DOHH2 (cell line): Measurements from ENCODE around the gene KCNQ1OT1.

Experiments
- H3F3A ChIP-seq: fragments of 200-600 bp; sonication (generic), shearing (Covaris generic); 2 replicates; pipeline ENCODE4 v1.6.0; 2016; ENCODE audit warnings: antibody characterized with exemption, mild to moderate bottlenecking; ENCODE audit not compliant: control insufficient read depth, insufficient read depth
- H3K27ac ChIP-seq: fragments of 200-600 bp; sonication (generic); 2 replicates; pipeline ENCODE4 v1.5.1; 2014; ENCODE audit warnings: low read depth, mild to moderate bottlenecking, low read length, moderate library complexity
- H3K27me3 ChIP-seq: fragments of 200-600 bp; sonication (generic); 2 replicates; pipeline ENCODE4 v1.6.1; 2014; ENCODE audit warnings: mild to moderate bottlenecking, low read length, mixed read lengths; ENCODE audit not compliant: control insufficient read depth
- H3K36me3 ChIP-seq: fragments of 200-600 bp; sonication (generic); 2 replicates; pipeline ENCODE4 v1.6.1; 2014; ENCODE audit warnings: mild to moderate bottlenecking, low read length, moderate library complexity, mixed read lengths; ENCODE audit not compliant: control insufficient read depth
- H3K4me1 ChIP-seq: fragments of 200-600 bp; sonication (generic); 2 replicates; pipeline ENCODE4 v1.6.1; 2014; ENCODE audit warnings: mild to moderate bottlenecking, low read length, mixed read lengths; ENCODE audit not compliant: control insufficient read depth
- H3K4me2 ChIP-seq: fragments of 200-600 bp; sonication (generic); 2 replicates; pipeline ENCODE4 v1.6.0; 2014; ENCODE audit warnings: mild to moderate bottlenecking, low read length, moderate library complexity
- H3K4me3 ChIP-seq: fragments of 200-600 bp; sonication (generic); 2 replicates; pipeline ENCODE4 v1.5.1; 2014; ENCODE audit warnings: mild to moderate bottlenecking, low read length, mixed read lengths
- H3K79me2 ChIP-seq: fragments of 200-600 bp; sonication (generic); 2 replicates; pipeline ENCODE4 v1.6.1; 2014; ENCODE audit warnings: mild to moderate bottlenecking, low read length, mixed read lengths; ENCODE audit not compliant: control insufficient read depth
- H3K9me2 ChIP-seq: fragments of 200-600 bp; sonication (generic); replicated peaks from 2 replicates; pipeline ENCODE4 v1.6.1; 2014; ENCODE audit warnings: mild to moderate bottlenecking, low read length, mixed read lengths; ENCODE audit not compliant: control insufficient read depth
- H3K9me3 ChIP-seq: fragments of 200-600 bp; sonication (generic); 2 replicates; pipeline ENCODE4 v1.6.1; 2014; ENCODE audit warnings: antibody characterized with exemption, low read length, mixed read lengths; ENCODE audit not compliant: control insufficient read depth, insufficient read depth
- H4K20me1 ChIP-seq: fragments of 200-600 bp; sonication (generic); 2 replicates; pipeline ENCODE4 v1.6.0; 2014; ENCODE audit warnings: low read depth, mild to moderate bottlenecking, antibody characterized with exemption, low read length, moderate library complexity; ENCODE audit not compliant: control insufficient read depth, insufficient read depth
- EZH2phosphoT487 ChIP-seq: fragments of 200-600 bp; sonication (generic); IDR thresholded peaks from 2 replicates; pipeline ENCODE4 v1.6.1; 2017; ENCODE audit warnings: borderline replicate concordance, mild to moderate bottlenecking, antibody characterized with exemption, low read length, moderate library complexity, mixed read lengths
- TF ChIP-seq, protein P1 (sequence below): fragments of 200-600 bp; sonication (generic); IDR thresholded peaks from one replicate; pipeline ENCODE4 v1.5.1; 2014; ENCODE audit warnings: antibody characterized with exemption, mild to moderate bottlenecking, low read depth, low read length; ENCODE audit not compliant: poor library complexity, severe bottlenecking

The KCNQ1OT1 gene

DNA sequence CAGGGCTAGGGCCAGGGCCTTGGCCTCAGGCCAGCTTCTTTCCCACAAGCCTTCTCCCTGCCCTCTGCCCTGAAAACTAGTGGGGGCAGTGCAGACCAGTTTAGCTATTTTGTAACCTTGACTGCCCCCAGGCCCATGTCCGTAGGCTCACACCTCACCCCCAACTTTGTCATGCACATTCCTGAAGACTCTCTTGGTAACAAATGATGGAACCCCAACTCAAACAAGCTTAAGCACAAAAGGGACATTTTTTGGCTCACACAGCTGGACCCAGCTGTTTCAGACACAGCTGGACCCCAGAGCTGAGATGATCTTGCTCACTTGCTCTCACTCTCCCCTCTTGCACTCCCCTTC, 46.6 kb downstream of the KCNQ1OT1 start:
- TF ChIP-seq EZH2phosphoT487, result no peak
- TF ChIP-seq, protein P1, sequence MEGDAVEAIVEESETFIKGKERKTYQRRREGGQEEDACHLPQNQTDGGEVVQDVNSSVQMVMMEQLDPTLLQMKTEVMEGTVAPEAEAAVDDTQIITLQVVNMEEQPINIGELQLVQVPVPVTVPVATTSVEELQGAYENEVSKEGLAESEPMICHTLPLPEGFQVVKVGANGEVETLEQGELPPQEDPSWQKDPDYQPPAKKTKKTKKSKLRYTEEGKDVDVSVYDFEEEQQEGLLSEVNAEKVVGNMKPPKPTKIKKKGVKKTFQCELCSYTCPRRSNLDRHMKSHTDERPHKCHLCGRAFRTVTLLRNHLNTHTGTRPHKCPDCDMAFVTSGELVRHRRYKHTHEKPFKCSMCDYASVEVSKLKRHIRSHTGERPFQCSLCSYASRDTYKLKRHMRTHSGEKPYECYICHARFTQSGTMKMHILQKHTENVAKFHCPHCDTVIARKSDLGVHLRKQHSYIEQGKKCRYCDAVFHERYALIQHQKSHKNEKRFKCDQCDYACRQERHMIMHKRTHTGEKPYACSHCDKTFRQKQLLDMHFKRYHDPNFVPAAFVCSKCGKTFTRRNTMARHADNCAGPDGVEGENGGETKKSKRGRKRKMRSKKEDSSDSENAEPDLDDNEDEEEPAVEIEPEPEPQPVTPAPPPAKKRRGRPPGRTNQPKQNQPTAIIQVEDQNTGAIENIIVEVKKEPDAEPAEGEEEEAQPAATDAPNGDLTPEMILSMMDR, result no peak
- Histone ChIP-seq H3K36me3 (no peaks in the 10 kb centered on the region), H3K79me2 (no peaks in the 10 kb centered on the region), H3K27me3 (no peaks in the 10 kb centered on the region), H3K9me2 (no peaks in the 10 kb centered on the region), H4K20me1 (no peaks in the 10 kb centered on the region), H3K9me3 (peaks cover 12% of the 10 kb centered on the region; the same call in 1 of the 2 replicates), H3F3A (no peaks in the 10 kb centered on the region), H3K4me2 (no peak overlapping the region), H3K4me1 (no peaks in the 10 kb centered on the region), H3K27ac (no peak overlapping the region), H3K4me3 (no peak overlapping the region)

DNA sequence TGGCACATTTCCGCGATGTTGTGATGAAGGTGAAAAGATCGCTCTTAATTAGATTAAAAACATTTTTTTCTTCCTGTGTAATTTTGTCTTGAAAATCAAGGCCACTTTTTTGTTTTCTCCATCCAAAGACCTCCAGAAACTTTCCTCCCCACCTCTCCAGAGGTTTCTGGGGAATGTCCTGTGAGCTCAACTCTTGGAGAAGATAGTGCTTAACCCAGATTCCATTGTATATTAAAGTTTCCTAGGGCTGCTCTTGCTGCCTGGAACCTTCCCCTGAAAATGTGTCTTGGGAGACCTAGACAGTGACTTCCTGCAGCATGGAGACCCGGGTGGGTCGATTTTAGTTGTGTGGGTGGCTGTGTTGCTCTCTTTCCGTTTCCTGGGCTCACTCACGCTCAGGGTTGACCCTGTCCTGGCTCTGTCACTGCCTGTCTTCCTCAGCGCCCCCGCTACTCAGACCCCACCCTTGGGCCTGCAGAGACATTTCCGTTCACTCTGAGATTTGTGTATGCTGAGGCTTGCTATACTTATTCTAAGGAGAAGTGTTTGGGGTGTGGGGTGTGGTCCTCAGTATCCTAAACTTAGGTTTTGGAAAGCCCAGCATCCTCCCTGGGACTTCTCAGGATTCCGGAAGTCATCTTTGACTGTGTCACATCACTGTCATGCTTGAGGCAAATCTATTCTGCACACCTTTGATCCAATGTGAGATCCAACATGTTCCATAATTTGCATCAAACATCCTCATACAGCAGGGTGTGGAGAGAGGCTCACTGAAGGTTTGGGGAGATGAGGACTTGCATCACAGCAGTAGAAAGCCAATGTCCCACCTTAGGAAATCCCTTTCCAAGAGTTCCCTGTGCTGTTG, 47.2 kb downstream of the KCNQ1OT1 start:
- Histone ChIP-seq H3K27ac (no peak overlapping the region), H4K20me1 (no peaks in the 10 kb centered on the region), H3K36me3 (no peaks in the 10 kb centered on the region), H3K4me2 (no peak overlapping the region), H3K4me1 (no peaks in the 10 kb centered on the region), H3K79me2 (no peaks in the 10 kb centered on the region), H3K9me3 (peaks cover 12% of the 10 kb centered on the region; the same call in 1 of the 2 replicates), H3F3A (no peaks in the 10 kb centered on the region), H3K4me3 (no peak overlapping the region), H3K9me2 (no peaks in the 10 kb centered on the region), H3K27me3 (no peaks in the 10 kb centered on the region)
- TF ChIP-seq, protein P1, result no peak
- no peak for TF ChIP-seq EZH2phosphoT487

DNA sequence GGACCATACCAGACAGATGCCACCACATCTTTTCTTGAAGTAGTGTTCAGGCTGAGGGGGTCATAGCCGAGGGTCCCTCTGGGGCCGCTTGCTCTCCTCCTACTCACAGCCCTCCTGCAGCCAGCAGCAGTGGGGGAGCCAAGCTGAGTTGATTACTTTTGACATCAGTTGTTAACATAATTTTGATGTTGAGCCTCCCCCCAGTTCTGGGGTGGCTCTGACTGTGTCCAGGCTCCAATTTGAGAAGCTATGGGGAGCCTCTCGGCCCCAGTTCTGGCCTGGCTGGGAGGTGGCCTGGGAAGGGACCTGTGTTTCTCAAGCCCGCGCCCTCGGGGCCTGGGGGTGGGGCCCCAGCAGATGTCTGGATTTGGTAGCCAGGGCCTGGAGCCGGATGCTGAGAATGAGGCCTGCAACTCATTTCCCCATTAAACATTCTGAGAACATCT, 47.9 kb downstream of the KCNQ1OT1 start:
- Histone ChIP-seq H3K4me2 (no peak overlapping the region), H3K27me3 (no peaks in the 10 kb centered on the region), H4K20me1 (no peaks in the 10 kb centered on the region), H3K9me2 (no peaks in the 10 kb centered on the region), H3F3A (no peaks in the 10 kb centered on the region), H3K79me2 (no peaks in the 10 kb centered on the region), H3K9me3 (peaks cover 12% of the 10 kb centered on the region; the same call in 1 of the 2 replicates), H3K4me3 (no peak overlapping the region), H3K27ac (no peak overlapping the region), H3K4me1 (no peaks in the 10 kb centered on the region), H3K36me3 (no peaks in the 10 kb centered on the region)
- TF ChIP-seq, protein P1, result no peak
- TF ChIP-seq EZH2phosphoT487, result no peak
